Measurements from ENCODE around the gene ABCC2.

The ABCC2 gene

DNA sequence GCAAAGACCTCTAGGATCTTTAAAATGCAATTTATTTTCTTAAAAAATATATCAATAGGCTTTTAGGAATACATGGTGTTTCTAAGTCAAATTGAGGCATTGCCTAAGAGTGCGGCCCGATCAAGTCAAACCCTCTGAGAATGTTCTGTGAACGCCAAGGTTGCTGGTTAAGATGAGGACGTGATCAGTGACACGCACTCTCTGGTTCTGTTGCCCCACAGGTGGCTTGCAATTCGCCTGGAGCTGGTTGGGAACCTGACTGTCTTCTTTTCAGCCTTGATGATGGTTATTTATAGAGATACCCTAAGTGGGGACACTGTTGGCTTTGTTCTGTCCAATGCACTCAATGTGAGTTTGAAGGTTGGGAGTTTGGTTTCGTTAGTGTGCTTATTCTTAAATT lies 59.3 kb downstream of the ABCC2 start:
- Histone ChIP-seq H3K9me3 (ENCODE audit: control insufficient read depth, insufficient read depth, low read length) (peaks cover 3% of the 10 kb centered on the region; the same call in 1 of the 2 replicates), H3K9ac (ENCODE audit: low read depth, low read length) (no peak overlapping the region), H3K36me3 (ENCODE audit: control insufficient read depth, insufficient read depth, low read length) (no peaks in the 10 kb centered on the region), H3K27me3 (ENCODE audit: control insufficient read depth, insufficient read depth, low read length) (no peaks in the 10 kb centered on the region), H3K27ac (ENCODE audit: low read depth, low read length) (no peak overlapping the region), H3K4me1 (ENCODE audit: control insufficient read depth, insufficient read depth, low read length) (peaks cover 12% of the 10 kb centered on the region; the same call in 1 of the 2 replicates), H3K4me3 (ENCODE audit: low read depth, low read length) (no peak overlapping the region)

DNA sequence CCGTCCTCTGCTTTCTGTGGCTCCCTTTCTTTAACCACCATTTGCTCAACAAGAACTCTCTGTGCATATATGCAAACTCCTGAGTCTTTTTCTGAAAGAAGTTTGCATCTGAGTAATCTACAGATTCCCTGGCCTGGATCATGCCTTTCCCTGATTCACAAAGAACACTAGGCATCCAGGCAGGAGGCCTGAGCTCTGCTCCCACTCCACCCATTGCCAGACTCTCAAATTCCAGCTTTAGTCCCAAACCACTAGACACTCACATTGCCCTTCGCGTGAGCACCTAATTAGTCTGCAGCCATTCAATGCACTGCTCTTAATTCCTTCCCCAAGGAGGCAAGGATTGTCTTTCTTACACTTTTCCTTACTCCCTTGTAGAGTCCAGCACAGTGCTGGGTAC lies 60.9 kb downstream of the ABCC2 start:
- no peaks in the 10 kb centered on the region for H3K36me3 ChIP-seq (ENCODE audit: control insufficient read depth, insufficient read depth, low read length)
- H3K27me3 ChIP-seq (ENCODE audit: control insufficient read depth, insufficient read depth, low read length): no peaks in the 10 kb centered on the region
- H3K4me3 ChIP-seq (ENCODE audit: low read depth, low read length): no peak overlapping the region
- H3K4me1 ChIP-seq (ENCODE audit: control insufficient read depth, insufficient read depth, low read length): peaks cover 19% of the 10 kb centered on the region
- no peak overlapping the region for H3K9ac ChIP-seq (ENCODE audit: low read depth, low read length)
- no peak overlapping the region for H3K27ac ChIP-seq (ENCODE audit: low read depth, low read length)
- H3K9me3 ChIP-seq (ENCODE audit: control insufficient read depth, insufficient read depth, low read length): peaks cover 3% of the 10 kb centered on the region; the same call in 1 of the 2 replicates

DNA sequence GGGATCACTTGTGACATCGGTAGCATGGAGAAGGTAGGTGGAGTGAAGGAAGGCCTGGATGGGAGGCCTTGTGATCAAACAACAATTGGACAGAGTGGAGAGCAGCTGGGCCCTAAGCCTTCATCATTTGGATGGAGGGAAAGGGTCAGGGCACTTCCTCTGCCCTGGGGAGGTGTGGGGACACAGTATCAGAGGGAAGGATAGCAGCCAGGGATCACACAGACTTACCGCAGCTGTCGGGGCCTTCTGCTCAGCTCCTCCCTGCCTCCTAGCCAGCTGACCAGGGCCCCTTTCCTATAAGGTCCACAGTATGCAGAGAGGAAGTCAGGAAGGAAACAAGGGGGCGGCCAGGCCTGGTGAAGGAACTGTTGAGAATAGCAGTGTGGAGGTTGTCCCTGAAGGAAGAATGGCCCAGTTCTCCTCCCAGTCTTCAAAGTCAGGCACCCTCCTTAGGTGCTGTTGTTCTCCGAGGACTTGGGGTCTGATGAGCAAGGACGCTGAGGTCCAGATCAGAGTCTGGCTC lies 62.1 kb downstream of the ABCC2 start:
- H3K4me1 ChIP-seq (ENCODE audit: control insufficient read depth, insufficient read depth, low read length): peaks cover 30% of the 10 kb centered on the region
- H3K27ac ChIP-seq (ENCODE audit: low read depth, low read length): no peak overlapping the region
- no peaks in the 10 kb centered on the region for H3K36me3 ChIP-seq (ENCODE audit: control insufficient read depth, insufficient read depth, low read length)
- peaks cover 3% of the 10 kb centered on the region; the same call in 1 of the 2 replicates for H3K9me3 ChIP-seq (ENCODE audit: control insufficient read depth, insufficient read depth, low read length)
- H3K27me3 ChIP-seq (ENCODE audit: control insufficient read depth, insufficient read depth, low read length): no peaks in the 10 kb centered on the region
- no peak overlapping the region for H3K4me3 ChIP-seq (ENCODE audit: low read depth, low read length)
- H3K9ac ChIP-seq (ENCODE audit: low read depth, low read length): no peak overlapping the region

DNA sequence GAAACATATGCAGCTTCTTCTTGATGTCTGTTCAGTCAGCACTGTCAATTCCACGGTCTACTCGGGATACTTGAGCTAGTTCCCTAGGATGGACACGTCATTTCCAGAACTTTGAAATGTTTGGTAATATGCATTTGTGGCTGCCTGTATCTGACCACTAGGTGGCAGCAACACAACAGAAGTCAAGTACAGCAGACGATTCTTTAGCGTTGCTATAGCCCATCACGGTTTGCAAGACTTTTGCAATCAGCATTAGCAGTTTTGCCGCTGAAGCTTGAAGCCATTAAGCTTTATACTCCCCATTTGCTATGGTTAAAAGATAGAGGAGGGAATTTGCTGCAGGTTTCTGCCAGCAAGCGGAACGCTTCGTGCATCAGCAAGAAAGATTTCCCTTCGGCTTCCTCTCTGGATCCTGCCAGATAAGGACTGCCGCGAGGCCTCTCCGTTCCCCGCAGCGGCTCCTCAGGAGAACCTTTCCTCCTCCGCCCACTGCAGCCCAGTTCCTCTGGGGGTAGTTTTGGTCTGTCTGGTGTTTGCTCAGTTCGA lies 63.5 kb downstream of the ABCC2 start:
- peak overlapping the region; percentile 28; the same call in 1 of the 2 replicates for H3K4me3 ChIP-seq (ENCODE audit: low read depth, low read length)
- no peaks in the 10 kb centered on the region for H3K36me3 ChIP-seq (ENCODE audit: control insufficient read depth, insufficient read depth, low read length)
- H3K9ac ChIP-seq (ENCODE audit: low read depth, low read length): no peak overlapping the region
- peaks cover 45% of the 10 kb centered on the region for H3K4me1 ChIP-seq (ENCODE audit: control insufficient read depth, insufficient read depth, low read length)
- H3K9me3 ChIP-seq (ENCODE audit: control insufficient read depth, insufficient read depth, low read length): peaks cover 3% of the 10 kb centered on the region; the same call in 1 of the 2 replicates
- H3K27me3 ChIP-seq (ENCODE audit: control insufficient read depth, insufficient read depth, low read length): no peaks in the 10 kb centered on the region
- H3K27ac ChIP-seq (ENCODE audit: low read depth, low read length): no peak overlapping the region

DNA sequence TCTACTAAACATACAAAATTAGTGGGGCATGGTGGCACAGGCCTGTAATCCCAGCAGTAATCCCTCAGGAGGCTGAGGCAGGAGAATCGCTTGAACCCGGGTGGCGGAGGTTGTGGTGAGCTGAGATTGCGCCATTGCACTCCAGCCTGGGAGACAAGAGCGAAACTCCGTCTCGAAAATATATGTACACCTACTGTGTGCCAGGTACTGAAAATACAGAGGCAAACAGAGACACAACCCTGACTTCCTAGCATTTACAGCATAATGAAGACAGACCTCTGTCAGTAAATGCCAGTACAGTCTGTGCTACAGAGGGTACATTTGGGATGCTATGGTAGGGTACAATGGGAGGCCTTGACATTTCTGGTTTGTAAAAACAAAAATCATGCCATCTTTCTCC lies 66.6 kb downstream of the ABCC2 start:
- Histone ChIP-seq H3K27me3 (ENCODE audit: control insufficient read depth, insufficient read depth, low read length) (no peaks in the 10 kb centered on the region), H3K9me3 (ENCODE audit: control insufficient read depth, insufficient read depth, low read length) (no peaks in the 10 kb centered on the region), H3K4me1 (ENCODE audit: control insufficient read depth, insufficient read depth, low read length) (peaks cover 63% of the 10 kb centered on the region), H3K4me3 (ENCODE audit: low read depth, low read length) (no peak overlapping the region), H3K9ac (ENCODE audit: low read depth, low read length) (no peak overlapping the region), H3K36me3 (ENCODE audit: control insufficient read depth, insufficient read depth, low read length) (no peaks in the 10 kb centered on the region), H3K27ac (ENCODE audit: low read depth, low read length) (peak overlapping the region; percentile 88)

DNA sequence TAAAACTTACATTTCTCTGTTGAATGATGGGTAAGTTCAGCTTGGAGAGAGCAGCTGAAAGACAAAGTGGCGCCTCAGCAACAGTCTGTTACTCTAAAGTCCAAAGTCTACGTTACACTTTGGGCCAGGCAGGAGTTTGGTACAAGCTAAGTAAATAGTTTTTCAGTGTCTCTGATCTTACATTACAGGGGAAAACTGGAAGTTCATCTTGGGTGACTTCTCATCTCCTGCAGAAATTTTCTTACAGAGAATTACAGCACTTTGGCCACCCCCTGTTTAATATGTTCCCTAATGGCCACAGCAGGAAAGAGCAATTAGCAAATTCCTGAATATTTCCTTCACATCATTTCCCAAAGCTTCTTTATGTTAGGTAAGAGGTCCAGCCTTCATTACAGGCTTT lies 67.1 kb downstream of the ABCC2 start:
- no peaks in the 10 kb centered on the region for H3K36me3 ChIP-seq (ENCODE audit: control insufficient read depth, insufficient read depth, low read length)
- no peaks in the 10 kb centered on the region for H3K9me3 ChIP-seq (ENCODE audit: control insufficient read depth, insufficient read depth, low read length)
- H3K9ac ChIP-seq (ENCODE audit: low read depth, low read length): peak overlapping the region; percentile 66
- H3K4me1 ChIP-seq (ENCODE audit: control insufficient read depth, insufficient read depth, low read length): peaks cover 65% of the 10 kb centered on the region
- H3K27me3 ChIP-seq (ENCODE audit: control insufficient read depth, insufficient read depth, low read length): no peaks in the 10 kb centered on the region
- peak overlapping the region; percentile 38; the same call in 1 of the 2 replicates for H3K4me3 ChIP-seq (ENCODE audit: low read depth, low read length)
- H3K27ac ChIP-seq (ENCODE audit: low read depth, low read length): peak overlapping the region; percentile 88

DNA sequence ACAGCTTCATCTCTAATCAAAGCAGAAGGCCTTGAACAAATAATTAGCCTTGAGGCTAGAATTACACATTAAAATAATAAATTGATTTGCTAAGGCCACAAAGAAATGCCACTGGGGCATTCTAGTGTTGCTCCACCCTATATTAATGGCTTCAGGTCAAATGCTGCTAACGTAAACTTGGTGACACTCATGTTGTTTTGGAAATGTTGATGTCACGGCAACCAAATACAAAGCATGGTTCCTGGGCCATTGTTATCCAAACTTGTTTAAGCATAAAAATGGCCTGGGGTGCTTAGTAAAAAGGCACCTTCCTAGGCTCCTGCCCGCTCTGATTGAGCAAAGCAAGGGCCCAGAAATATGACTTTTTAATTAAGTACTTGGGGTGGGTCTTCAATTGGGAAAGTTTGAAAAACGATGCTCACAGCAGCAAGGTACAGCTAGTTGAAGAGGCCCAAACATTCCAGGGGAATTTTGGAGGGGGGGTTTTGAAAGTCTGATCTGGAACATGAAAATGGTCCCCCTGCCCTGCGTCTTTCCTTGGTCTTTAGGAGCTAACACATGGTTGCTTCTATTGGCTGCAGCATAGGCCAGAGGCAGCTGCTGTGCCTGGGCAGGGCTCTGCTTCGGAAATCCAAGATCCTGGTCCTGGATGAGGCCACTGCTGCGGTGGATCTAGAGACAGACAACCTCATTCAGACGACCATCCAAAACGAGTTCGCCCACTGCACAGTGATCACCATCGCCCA lies 67.8 kb downstream of the ABCC2 start:
- Histone ChIP-seq H3K4me1 (ENCODE audit: control insufficient read depth, insufficient read depth, low read length) (peaks cover 65% of the 10 kb centered on the region), H3K27me3 (ENCODE audit: control insufficient read depth, insufficient read depth, low read length) (no peaks in the 10 kb centered on the region), H3K9ac (ENCODE audit: low read depth, low read length) (peak overlapping the region; percentile 66), H3K4me3 (ENCODE audit: low read depth, low read length) (peak overlapping the region; percentile 38; the same call in 1 of the 2 replicates), H3K9me3 (ENCODE audit: control insufficient read depth, insufficient read depth, low read length) (no peaks in the 10 kb centered on the region), H3K27ac (ENCODE audit: low read depth, low read length) (peak overlapping the region; percentile 88), H3K36me3 (ENCODE audit: control insufficient read depth, insufficient read depth, low read length) (no peaks in the 10 kb centered on the region)

DNA sequence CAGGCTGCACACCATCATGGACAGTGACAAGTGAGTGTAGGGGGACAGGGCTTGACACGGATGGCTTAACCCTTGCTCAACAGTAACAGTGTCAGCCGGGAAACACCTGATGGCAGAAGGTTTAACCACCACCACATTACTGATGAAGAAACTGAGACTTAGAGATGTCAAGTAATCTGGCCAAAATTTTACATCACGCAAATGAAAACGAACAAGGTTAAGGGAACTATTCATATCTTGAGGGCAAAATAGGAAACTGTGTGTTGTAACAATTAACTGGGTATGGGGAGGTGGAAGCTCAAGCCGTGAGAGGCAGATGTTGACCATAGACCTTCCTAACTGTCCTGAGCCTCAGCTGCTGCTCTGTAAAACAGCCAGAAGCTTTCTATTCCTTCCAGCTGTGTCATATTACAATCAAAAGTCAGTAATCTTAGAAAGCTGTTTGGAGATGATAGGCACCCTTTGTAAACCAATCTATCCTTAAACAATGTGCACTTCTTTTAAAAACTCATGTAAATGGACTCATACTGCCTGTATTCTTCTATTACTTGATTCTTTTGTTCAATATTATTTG lies 68.4 kb downstream of the ABCC2 start:
- H3K27ac ChIP-seq (ENCODE audit: low read depth, low read length): peak overlapping the region; percentile 88
- peak overlapping the region; percentile 2; the same call in 1 of the 2 replicates for H3K4me3 ChIP-seq (ENCODE audit: low read depth, low read length)
- H3K9me3 ChIP-seq (ENCODE audit: control insufficient read depth, insufficient read depth, low read length): no peaks in the 10 kb centered on the region
- no peaks in the 10 kb centered on the region for H3K36me3 ChIP-seq (ENCODE audit: control insufficient read depth, insufficient read depth, low read length)
- H3K4me1 ChIP-seq (ENCODE audit: control insufficient read depth, insufficient read depth, low read length): peaks cover 62% of the 10 kb centered on the region
- no peaks in the 10 kb centered on the region for H3K27me3 ChIP-seq (ENCODE audit: control insufficient read depth, insufficient read depth, low read length)
- H3K9ac ChIP-seq (ENCODE audit: low read depth, low read length): peak overlapping the region; percentile 34

DNA sequence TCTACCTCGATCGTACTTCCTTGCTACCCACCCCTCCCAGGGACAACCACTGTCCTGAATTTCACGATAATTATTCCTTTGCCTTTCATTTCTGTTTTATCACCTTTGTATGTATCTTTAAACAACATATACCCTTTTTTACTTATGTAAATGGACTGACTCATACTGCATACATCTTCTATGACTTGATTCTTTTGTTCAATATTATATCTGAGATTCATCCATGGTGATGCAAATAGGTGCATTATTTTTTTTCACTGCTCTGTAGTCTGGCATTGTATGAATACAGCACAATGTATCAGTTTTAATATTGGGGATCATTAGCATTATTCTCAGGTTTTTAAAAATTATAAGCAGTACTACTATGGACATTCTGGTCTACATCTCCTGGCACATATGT lies 69.4 kb downstream of the ABCC2 start:
- Histone ChIP-seq H3K4me1 (ENCODE audit: control insufficient read depth, insufficient read depth, low read length) (peaks cover 52% of the 10 kb centered on the region), H3K36me3 (ENCODE audit: control insufficient read depth, insufficient read depth, low read length) (no peaks in the 10 kb centered on the region), H3K9ac (ENCODE audit: low read depth, low read length) (no peak overlapping the region), H3K4me3 (ENCODE audit: low read depth, low read length) (no peak overlapping the region), H3K27ac (ENCODE audit: low read depth, low read length) (no peak overlapping the region), H3K9me3 (ENCODE audit: control insufficient read depth, insufficient read depth, low read length) (no peaks in the 10 kb centered on the region), H3K27me3 (ENCODE audit: control insufficient read depth, insufficient read depth, low read length) (no peaks in the 10 kb centered on the region)

DNA sequence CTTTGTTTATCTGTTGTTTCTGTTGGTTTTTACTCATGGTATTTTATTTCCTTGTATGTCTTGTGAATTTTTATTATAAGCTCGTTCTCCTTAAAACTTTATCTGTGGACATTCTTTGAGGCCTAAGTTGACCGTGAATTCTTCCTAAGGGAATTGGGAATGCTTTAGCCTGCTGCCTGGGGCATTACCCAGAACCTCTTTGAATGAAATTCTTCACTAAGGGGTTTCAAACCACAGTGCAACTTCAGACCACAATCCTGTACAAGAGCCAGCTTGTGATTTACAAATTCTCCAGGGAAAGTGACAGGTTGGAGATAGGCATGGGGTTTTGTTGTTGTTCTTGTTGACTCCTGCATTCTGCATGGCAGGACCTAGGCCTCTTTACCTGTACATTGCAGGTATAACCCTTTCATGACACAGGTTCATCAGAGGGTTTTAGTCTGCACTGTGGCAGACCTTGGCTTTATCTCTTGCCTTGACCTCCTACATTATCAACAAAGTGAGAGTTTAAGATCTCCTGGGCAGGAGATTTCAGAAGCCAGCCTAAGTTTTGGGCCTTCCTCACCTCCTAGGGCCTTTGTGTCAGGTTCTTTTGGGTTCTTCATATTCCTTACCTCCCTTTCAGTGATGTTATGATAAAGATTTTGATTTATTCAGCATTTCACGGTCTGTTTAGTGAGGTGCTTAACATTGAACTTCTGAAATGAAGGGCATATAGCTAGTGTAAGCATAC lies 70.2 kb downstream of the ABCC2 start:
- H3K36me3 ChIP-seq (ENCODE audit: control insufficient read depth, insufficient read depth, low read length): no peaks in the 10 kb centered on the region
- H3K4me1 ChIP-seq (ENCODE audit: control insufficient read depth, insufficient read depth, low read length): peaks cover 51% of the 10 kb centered on the region
- no peaks in the 10 kb centered on the region for H3K9me3 ChIP-seq (ENCODE audit: control insufficient read depth, insufficient read depth, low read length)
- no peak overlapping the region for H3K4me3 ChIP-seq (ENCODE audit: low read depth, low read length)
- H3K27me3 ChIP-seq (ENCODE audit: control insufficient read depth, insufficient read depth, low read length): no peaks in the 10 kb centered on the region
- H3K27ac ChIP-seq (ENCODE audit: low read depth, low read length): no peak overlapping the region
- H3K9ac ChIP-seq (ENCODE audit: low read depth, low read length): no peak overlapping the region

Measured in HUES48 (cell line).